ENCODE results near the gene CRMP1.

- TF ChIP-seq POLR2A (IDR thresholded peaks at IDR 0.05) (no peak), CTCF (IDR thresholded peaks at IDR 0.05) (no peak)
These were observed 705 bp upstream of the CRMP1 start for GRCh38 chr4:5893591-5893990.

Data from adrenal gland (tissue), 5 donors.